GM21447 (cell line): ENCODE measurements around the gene SPATA17.
"Not testable (repeated sequence)": the region's sequence is repeated elsewhere in the genome, so short reads cannot be mapped to it uniquely, and the experiment has no call there.

ENCODE experiments used
- ATAC-seq: cut with Tn5 transposase; IDR thresholded peaks from one replicate; pipeline ENCODE4 v1.9.1; 2021; ENCODE audit not compliant: unreplicated experiment

The SPATA17 gene

DNA sequence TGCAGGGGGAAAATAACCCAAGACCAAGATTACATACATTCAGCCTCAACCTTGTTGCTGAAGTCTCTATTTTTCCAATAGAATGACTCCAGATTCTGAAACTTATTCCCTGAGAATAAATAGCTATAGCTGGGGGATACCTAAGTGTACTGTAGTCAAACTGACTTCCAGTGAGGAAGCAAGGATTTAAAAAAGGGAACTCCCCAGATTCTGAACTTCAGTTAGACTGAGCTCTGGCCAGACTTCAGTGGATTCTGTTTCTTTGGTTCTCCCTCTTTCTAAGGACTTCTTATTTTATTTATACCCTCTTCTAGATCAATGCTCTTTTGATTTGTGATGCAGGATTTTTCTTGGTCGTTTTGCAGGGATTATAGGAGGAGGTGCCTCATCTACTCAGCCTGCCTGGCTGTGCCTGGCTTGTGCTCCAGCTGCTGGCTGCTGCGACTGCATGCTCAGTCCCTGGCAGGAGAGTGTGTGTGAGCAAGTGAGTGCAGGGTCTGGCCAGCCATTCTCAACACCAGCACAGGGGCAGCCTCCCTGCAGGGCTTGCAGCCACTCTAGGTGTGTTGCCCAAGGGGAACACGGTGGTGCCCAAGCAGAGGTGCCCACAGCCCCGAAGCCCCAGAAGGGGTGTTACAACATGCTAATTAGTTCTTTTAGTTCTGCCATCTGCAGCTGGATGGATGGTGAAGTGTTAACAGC lies 43.0 kb downstream of the SPATA17 start:
- ATAC-seq: no peak

DNA sequence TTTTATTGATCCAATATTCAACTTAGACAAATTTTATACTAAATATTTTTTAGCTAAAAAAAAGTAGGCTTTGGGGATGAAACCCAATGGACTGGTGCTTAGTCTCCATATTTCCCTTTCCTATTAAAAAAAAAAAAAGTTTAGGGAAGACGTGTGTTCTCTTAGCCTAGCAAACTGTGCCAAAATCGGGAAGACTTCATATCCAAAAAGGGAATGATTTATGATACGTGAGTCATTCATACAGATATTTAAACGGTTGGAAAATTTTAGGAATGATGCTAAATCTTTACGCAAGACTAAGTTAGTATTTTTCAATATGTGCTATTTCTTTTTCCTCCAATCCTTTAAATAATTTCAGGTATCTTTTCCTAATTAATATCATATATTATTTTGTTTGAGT lies 50.7 kb downstream of the SPATA17 start:
- no peak for ATAC-seq

DNA sequence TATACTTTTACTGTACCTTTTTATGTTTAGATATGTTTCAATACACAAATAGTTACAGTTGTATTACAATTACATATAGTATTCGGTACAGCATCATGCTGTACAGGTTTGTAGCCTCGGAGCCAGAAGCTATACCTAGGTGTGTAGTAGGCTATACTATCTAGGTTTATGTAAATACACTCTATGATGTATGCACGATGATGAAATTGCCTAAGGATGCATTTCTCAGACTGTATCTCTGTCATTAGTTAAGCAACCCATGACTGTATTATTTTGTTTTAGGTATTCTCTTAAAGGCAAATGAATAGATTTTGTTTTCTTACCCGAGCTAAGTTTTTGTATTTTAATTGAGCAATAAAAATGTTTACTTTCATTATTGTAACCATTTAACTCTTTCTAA lies 56.4 kb downstream of the SPATA17 start:
- no peak for ATAC-seq

DNA sequence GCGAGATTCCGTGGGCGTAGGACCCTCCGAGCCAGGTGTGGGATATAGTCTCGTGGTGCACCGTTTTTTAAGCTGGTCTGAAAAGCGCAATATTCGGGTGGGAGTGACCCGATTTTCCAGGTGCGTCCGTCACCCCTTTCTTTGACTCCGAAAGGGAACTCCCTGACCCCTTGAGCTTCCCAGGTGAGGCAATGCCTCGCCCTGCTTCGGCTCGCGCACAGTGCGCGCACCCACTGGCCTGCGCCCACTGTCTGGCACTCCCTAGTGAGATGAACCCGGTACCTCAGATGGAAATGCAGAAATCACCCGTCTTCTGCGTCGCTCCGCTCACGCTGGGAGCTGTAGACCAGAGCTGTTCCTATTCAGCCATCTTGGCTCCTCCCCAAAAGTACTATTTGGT lies 65.0 kb downstream of the SPATA17 start:
- not testable (repeated sequence) for ATAC-seq

DNA sequence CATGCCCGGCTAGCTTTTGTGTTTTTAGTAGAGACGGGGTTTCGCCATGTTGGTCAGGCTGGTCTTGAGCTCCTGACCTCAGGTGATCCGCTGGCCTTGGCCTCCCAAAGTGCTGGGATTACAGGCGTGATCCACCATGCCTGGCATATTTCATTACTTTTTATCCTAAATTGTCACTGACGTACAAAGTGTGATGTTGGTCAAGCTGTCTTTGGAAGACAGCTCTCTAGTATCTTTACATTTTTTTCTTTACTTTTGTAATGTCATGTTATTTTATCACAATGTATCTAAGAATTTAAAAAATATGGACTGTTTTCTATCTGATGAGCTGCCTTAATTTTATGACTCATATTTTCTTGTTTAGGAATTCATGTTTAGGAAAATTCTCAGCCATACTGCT lies 72.2 kb downstream of the SPATA17 start:
- no peak for ATAC-seq

DNA sequence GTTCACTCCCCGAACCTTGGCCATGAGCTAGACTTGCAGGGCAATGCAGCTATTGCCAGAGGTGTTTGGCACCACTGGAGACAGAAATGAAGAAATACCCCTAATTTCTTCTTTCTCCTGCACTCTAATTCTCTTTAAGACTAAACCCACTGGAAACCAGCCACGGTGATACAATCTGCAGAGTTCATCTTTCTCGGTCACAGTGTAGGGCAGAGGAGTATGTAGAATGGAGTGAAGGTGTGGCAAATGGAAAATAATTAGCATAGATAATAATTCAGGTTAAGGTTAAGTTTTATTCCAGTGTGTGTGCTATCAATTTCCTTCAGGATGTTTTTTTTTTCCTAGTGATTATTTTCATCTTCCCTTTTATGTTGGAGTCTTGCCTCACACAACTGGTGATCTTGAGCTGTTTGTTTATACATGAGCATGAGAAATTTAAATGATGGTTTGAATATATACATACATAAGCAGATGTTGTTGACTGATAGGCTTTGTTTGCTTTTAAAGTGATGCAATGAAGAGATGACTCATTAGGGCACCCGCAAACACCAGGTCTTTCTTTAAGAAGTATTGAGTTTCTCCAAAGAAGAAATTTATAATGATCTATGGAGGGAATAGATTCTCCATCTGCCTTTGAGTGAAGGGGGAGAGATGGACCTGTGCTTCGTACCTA lies 81.9 kb downstream of the SPATA17 start:
- no peak for ATAC-seq

DNA sequence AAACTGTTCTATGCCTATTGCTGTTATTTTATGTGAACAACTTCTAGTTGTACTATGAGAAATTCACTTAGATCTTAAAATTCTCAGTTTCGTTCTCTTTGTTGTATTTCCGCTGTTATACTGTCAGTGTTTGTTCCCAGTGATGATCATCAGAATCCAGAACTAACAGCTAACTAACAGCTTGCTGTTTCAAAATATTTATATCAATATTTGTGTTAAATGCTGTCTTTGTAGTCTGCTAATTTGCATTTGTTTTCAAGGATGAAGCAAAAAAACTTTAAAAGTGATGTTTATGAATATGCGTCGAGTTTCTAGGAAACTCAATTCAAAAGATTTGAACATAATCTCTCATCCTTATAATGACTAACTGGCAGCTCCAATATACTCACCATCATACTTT lies 84.5 kb downstream of the SPATA17 start:
- ATAC-seq: no peak

DNA sequence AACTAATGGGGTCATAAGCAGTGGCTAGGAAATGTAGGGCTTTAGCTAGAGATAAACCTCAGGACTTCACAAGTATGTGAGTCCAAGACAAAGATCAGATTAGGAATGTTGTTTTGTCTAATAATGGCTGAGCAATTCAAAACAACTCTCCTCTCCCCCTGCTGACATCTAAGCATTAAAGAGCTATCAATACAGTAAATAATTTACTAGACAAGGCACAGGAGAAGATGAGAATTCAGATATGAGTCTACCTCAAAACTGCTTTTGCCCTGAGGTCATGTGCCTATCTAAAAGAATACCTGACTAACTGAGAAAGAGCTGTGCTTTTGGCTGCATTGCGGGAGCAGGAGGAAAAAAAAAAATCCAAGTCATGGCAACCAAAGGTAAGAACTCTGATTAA lies 86.8 kb downstream of the SPATA17 start:
- no peak for ATAC-seq

DNA sequence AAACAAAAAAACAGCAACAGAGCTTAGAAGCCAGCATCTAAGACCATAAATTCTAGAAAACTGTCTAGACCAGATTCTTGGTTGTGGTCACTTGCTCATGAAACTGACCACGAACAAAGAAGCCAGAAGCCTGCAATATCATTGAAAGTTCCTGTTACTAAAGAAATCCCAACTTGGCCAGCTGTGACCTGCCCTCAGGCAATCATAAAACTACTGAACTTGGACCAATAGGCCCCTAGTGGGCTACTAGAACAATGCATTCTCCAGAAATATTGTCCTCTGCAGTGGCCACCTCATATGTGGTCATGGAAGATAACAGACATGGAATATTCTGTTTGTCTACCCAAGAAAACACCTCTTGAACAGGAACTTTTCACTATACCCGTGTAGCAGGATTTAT lies 87.7 kb downstream of the SPATA17 start:
- ATAC-seq: no peak

DNA sequence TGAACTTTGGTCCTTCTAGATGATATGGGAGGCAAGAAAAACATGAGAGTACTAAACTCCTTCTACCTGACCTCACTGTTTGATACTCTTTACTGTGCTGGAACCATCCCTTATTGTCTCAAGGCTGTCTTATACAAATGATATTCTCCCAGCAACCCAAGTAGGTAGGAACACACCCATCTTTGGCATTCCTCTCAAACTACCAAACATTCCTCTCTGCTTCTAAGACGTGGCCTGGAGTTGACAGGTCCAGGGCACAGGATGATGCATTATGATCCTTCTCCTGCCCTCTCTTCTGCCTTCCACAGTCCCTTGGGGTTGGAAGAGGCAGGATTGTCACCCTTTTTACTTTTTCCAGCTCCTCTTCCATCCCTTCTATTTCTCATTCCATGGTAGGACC lies 90.5 kb downstream of the SPATA17 start:
- ATAC-seq: no peak

DNA sequence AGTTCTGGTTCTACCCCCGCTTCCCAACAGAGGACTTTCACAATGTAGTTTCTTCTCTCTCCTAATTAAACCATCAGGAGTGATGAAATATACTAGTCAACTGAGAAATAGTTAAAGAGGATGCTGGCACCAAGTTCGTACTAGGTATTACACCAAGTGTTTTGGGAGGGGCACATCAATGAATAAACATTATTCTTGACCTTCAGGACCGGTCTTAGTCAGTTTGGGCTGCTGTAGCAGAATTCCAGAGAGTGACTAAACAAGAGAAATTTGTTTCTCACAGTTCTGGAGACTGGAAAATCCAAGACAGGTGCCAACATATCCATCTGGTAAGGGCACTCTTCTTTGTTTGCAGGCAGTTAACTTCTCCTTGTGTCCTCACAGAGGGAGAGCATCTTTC lies 103.8 kb downstream of the SPATA17 start:
- ATAC-seq: no peak

DNA sequence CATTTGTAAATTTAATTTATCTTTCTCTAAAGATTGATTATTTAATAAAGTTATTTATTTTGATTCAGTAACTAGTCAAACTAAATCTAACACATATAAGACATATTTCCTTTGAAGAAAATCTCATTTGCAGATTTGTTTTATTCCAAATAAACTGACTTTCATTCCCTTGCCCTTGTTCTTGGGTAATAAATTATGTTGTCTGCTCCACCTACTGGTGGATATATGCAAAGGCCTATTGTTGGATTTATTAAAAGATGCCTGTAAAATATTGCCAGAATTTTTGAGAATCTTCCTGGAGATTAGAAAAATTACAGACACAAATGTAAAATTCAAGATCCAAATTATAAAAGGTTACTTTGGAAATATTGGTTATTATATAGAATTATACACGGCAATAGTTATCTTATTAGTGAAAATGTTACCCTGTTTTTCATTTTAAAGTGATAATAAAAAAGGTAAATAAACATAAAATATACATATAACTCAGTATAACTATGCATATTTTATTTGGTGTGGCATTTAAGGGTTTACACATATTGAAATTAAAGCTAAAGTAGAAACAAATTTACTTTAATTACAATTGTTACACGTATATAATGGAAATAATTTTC lies 116.1 kb downstream of the SPATA17 start:
- ATAC-seq: no peak

DNA sequence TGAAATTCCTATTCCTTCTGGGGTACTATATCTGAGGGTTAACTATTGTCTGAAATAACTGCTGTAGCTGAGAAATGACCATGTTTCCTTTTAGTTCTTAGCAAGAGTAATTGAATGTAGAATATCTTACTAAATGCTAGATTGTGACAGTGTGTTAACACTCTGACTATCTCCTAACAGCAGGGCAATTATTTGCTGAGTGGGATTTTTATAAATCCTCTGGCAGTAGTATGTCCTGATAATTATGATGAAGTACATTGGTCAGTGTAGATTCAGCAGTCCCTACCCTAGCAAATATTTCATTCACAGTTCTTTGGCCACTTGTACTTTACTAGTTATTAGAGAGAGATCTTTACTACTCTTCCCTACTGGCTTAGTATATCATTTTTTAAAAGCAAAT lies 138.6 kb downstream of the SPATA17 start:
- no peak for ATAC-seq

DNA sequence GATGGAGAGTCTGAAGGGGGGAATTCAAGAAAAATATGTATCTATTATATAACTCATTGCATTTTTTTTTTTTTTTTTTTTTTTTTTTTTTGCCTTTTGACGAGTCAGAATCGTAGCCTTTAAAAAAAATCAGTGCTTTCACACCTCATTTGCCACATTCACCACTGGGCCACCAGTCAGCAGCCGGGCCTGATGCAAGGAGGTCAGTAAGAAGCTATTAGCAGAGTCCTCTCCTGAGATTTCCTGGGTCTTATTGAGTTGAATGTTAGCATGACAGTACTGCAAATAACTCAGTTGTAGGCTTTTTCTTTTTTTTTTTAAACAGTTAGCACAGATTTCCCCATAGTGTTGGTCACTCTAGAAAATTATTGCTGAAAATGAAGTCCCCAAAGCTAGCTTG lies 139.8 kb downstream of the SPATA17 start:
- no peak for ATAC-seq

DNA sequence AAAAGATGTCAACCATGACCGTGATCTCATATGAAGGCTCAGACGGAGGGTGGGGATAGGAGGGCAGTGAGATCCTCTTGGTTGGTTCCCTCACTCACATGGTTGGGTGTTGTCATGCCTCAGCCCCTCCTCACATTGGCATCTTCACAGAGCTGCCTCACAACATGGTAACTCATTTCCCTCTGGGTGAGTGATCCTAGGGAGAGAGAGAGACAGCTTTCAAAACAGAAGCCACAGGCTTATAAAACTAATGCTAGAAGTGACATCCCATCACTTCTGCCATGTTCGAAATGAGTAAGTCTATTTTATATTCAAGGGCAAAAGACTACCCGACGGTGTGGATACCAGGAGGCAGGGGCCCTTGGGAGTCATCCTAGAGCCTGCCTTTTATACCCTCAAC lies 145.5 kb downstream of the SPATA17 start:
- ATAC-seq: no peak

DNA sequence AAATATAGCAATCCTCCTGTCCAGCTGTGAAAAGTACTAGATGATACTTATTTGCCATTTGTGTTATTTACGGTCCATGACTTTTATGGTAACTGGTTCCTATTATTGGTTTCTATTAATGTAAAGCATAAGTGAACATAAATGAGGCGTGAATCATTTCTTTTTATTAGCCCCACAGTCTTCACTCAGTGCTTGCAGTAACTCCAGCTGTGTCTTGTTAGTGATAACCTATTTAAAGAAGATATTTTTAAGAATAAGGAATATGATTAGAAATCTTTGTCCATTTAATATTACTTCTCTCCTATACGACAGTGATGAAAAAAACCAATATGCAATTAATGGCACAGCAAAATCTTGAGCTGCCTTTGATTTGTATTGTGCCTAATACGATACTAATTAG lies 149.9 kb downstream of the SPATA17 start:
- ATAC-seq: no peak

DNA sequence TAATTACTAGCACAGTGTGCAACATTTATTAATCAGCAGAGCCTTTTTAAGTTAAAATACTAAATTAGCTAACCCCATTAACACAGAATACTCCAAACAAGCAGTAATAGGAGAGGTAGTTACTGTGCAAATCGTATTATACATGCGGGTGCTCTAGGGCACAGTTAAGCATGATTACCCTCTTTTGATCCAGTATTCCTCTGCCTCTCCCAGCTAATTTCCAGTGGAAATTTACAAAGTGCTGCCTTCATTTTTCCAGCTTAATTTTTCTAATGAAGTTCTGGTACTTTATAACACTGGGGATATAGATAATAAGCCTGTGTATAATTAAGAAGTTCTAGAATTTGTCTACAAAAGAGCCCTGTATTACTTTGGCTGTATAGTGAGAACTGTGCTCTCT lies 159.9 kb downstream of the SPATA17 start:
- no peak for ATAC-seq

DNA sequence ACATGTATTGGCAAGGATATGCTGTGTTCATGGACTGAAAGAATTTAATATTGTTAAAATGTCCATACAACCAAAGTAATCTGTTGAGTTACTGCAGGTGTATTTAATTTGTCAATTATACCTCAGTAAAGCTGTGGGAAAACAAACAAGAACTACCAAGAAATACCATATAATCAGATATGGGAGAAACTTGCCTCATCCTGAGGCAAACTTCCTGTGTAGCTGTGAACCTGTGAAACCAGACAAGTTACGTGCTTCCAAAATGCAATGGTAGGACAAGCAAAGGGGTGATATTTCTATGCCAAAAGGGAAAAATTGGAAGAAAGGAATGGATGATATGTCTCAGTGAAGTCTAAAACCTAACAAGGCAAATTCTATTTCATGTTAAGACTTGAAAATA lies 174.6 kb downstream of the SPATA17 start:
- no peak for ATAC-seq

DNA sequence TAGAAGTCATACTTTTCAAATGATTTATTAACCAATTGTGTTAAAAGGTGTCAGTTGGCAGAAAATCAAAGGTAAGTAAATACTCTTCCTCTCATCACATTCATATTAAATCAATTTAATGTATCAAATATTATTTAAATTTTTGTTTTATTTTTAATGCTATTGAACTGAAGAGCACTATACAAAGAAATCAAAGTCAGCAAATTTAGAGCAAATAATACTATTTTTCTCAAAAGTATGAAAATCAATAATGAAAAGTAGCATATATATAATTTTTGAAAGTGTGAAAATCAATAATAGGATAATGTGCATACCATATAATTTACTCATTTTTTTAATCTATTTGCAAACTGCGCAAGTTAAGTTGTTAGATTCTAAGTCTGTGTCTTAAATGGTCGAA lies 181.0 kb downstream of the SPATA17 start:
- no peak for ATAC-seq

DNA sequence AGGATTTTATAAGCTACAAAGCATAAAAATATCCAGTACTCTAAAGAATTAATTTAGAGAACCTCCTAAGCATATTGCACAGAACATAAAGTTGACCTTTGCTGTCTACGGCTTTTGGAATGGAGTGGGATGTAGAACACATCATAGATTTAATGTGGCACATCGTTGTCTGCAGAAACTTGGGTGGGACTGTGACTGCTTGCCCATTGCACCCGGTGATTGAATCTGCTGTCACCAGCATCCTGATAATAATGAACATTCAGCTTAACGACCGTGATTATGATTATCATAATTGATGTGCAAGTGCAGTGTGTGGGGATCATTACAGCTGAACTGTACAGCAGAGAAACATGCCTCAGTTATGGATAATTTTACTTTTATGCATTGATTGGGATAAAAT lies 181.9 kb downstream of the SPATA17 start:
- ATAC-seq: no peak

DNA sequence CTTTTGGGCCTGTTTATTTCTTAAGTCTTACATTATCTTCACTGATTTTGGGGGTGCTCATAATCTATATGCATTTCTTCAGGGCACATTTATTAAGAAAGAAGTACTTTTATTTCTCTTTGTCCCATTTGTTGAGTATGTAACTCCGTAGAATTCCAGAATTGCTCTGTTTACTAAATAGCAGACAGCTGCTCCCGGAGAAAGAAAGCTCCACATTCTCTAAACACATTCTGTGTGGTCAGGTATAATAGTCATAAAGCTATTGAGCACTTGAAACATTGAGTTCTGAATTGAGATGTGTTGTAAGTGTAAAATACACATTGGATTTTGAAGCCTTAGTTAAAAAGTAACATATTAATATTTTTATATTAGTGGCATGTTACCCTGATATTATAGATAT lies 206.5 kb downstream of the SPATA17 start:
- no peak for ATAC-seq

DNA sequence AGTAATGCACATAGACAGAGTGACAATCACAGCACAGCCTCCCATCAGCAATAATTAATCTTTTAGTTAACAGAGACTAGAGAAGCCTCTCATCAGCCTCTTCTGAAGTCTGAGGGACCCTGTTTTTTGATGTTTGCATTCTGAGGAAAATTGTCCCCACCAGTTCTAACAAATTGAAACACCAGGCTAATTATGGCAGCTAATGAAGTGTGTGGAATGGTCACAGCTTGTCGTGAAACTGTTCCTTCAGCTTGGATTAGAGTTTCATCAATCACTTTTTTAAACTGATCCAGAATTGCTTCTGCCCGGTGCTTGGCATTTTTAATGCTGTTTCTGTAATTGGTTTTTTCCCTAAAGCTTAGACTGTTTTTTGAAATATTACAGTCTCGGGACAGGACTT lies 208.0 kb downstream of the SPATA17 start:
- no peak for ATAC-seq

DNA sequence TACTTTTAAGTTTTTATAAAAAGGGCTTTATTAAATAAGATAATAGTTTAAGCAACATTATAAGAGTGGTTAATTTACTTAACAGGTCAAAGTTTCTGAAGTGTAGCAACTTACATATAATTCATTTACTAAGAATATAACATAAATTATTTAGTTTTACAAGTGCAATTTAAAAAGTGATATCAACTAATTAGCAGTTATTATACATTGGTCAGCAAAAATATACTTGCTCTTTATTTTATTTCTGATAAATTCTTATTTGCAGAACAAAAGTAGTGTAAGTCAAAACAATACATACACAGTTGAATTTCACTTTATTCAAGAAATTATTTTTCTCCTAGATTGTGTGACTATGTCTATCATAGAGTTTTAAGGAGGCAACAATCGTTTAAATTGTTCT lies 215.6 kb downstream of the SPATA17 start:
- ATAC-seq: no peak
